Skeletal muscle satellite cell (primary cell): ENCODE results near the gene FBXO24.
A peak's percentile ranks its signal among the peaks of the same experiment; 100 is the strongest.
"Not testable (repeated sequence)": the region's sequence is repeated elsewhere in the genome, so short reads cannot be mapped to it uniquely, and the experiment has no call there.

Experiments
- H3K27me3 ChIP-seq: 2 replicates; pipeline ENCODE4 v1.7.0; 2013; ENCODE audit warnings: low read length; ENCODE audit not compliant: control insufficient read depth, insufficient read depth
- H3K36me3 ChIP-seq: 2 replicates; pipeline ENCODE4 v1.7.0; 2013; ENCODE audit warnings: mild to moderate bottlenecking, control low read depth, low read length; ENCODE audit not compliant: insufficient read depth
- H3K4me1 ChIP-seq: 2 replicates; pipeline ENCODE4 v1.7.0; 2013; ENCODE audit warnings: low read length; ENCODE audit not compliant: control insufficient read depth, insufficient read depth
- H3K4me2 ChIP-seq: 2 replicates; pipeline ENCODE4 v1.7.0; 2013; ENCODE audit warnings: mild to moderate bottlenecking, low read length
- H3K4me3 ChIP-seq: 2 replicates; pipeline ENCODE4 v1.7.0; 2013; ENCODE audit warnings: low read length
- H3K9ac ChIP-seq: 2 replicates; pipeline ENCODE4 v1.7.0; 2013; ENCODE audit warnings: mild to moderate bottlenecking, low read depth, low read length, moderate library complexity
- H3K9me3 ChIP-seq: replicated peaks from 2 replicates; pipeline ENCODE4 v1.7.0; 2013; ENCODE audit warnings: mild to moderate bottlenecking, control low read depth, low read length

The FBXO24 gene

GRCh38 chr7:100562195-100563099, 23.7 kb upstream of the FBXO24 start:
- H3K36me3 ChIP-seq, result peaks cover 24% of the 10 kb centered on the region
- H3K9me3 ChIP-seq, result no peaks in the 10 kb centered on the region
- H3K4me3 ChIP-seq, result no peak overlapping the region
- no peaks in the 10 kb centered on the region for H3K27me3 ChIP-seq
- H3K4me2 ChIP-seq, result no peak overlapping the region
- peaks cover 4% of the 10 kb centered on the region for H3K4me1 ChIP-seq
- H3K9ac ChIP-seq, result no peak overlapping the region

GRCh38 chr7:100563100-100563564, 23.0 kb upstream of the FBXO24 start:
- Histone ChIP-seq H3K4me3 (no peak overlapping the region), H3K4me1 (peaks cover 6% of the 10 kb centered on the region), H3K9ac (no peak overlapping the region), H3K27me3 (no peaks in the 10 kb centered on the region), H3K9me3 (no peaks in the 10 kb centered on the region), H3K36me3 (peaks cover 21% of the 10 kb centered on the region), H3K4me2 (no peak overlapping the region)

GRCh38 chr7:100563809-100564400, 22.2 kb upstream of the FBXO24 start:
- Histone ChIP-seq H3K9ac (no peak overlapping the region), H3K27me3 (no peaks in the 10 kb centered on the region), H3K9me3 (no peaks in the 10 kb centered on the region), H3K4me2 (no peak overlapping the region), H3K4me3 (no peak overlapping the region), H3K36me3 (peaks cover 20% of the 10 kb centered on the region), H3K4me1 (peaks cover 6% of the 10 kb centered on the region)

DNA sequence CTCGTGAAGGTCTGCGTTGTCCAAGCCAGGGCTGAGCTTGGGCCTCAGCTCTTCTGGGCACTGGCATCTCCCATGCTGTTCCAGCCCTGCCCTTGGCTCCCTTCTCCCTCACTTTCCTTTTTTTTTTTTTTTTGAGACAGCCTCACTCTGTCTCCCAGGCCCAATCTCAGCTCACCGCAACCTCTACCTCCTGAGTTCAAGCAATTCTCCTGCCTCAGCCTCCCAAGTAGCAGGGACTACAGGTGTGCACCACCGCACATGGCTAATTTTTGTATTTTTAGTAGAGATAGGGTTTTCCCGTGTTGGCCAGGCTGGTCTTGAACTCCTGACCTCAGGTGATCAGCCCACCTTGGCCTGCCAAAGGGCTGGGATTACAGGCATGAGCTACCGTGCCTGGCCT, 21.7 kb upstream of the FBXO24 start:
- peaks cover 20% of the 10 kb centered on the region for H3K36me3 ChIP-seq
- not testable (repeated sequence) for H3K9me3 ChIP-seq, H3K4me2 ChIP-seq, H3K4me3 ChIP-seq, H3K9ac ChIP-seq, H3K27me3 ChIP-seq, H3K4me1 ChIP-seq

GRCh38 chr7:100565133-100565571, 21.0 kb upstream of the FBXO24 start:
- Histone ChIP-seq H3K36me3 (peaks cover 20% of the 10 kb centered on the region), H3K4me3 (no peak overlapping the region), H3K27me3 (no peaks in the 10 kb centered on the region), H3K4me2 (no peak overlapping the region), H3K4me1 (peaks cover 14% of the 10 kb centered on the region), H3K9me3 (no peaks in the 10 kb centered on the region), H3K9ac (no peak overlapping the region)

- no peak overlapping the region for H3K9ac ChIP-seq
- no peak overlapping the region for H3K4me2 ChIP-seq
- no peaks in the 10 kb centered on the region for H3K27me3 ChIP-seq
- no peaks in the 10 kb centered on the region for H3K9me3 ChIP-seq
- H3K4me1 ChIP-seq, result peaks cover 17% of the 10 kb centered on the region
- no peak overlapping the region for H3K4me3 ChIP-seq
- peaks cover 20% of the 10 kb centered on the region for H3K36me3 ChIP-seq
Measured at GRCh38 chr7:100566018-100566531, 20.1 kb upstream of the FBXO24 start.

GRCh38 chr7:100567031-100567730, 18.9 kb upstream of the FBXO24 start:
- Histone ChIP-seq H3K4me1 (peaks cover 17% of the 10 kb centered on the region), H3K9ac (no peak overlapping the region), H3K4me3 (no peak overlapping the region)

GRCh38 chr7:100567751-100568175, 18.4 kb upstream of the FBXO24 start:
- Histone ChIP-seq H3K9me3 (no peaks in the 10 kb centered on the region), H3K36me3 (peaks cover 12% of the 10 kb centered on the region), H3K27me3 (no peaks in the 10 kb centered on the region), H3K9ac (no peak overlapping the region), H3K4me3 (no peak overlapping the region), H3K4me2 (no peak overlapping the region), H3K4me1 (peaks cover 17% of the 10 kb centered on the region)

More at GRCh38 chr7:100567031-100567730, 18.9 kb upstream of the FBXO24 start:
- H3K36me3 ChIP-seq, result peaks cover 13% of the 10 kb centered on the region
- H3K9me3 ChIP-seq, result no peaks in the 10 kb centered on the region
- H3K4me2 ChIP-seq, result no peak overlapping the region
- no peaks in the 10 kb centered on the region for H3K27me3 ChIP-seq

GRCh38 chr7:100568176-100568895, 17.8 kb upstream of the FBXO24 start:
- Histone ChIP-seq H3K27me3 (no peaks in the 10 kb centered on the region), H3K36me3 (peaks cover 7% of the 10 kb centered on the region), H3K4me1 (peaks cover 17% of the 10 kb centered on the region), H3K4me3 (no peak overlapping the region), H3K4me2 (no peak overlapping the region), H3K9me3 (no peaks in the 10 kb centered on the region), H3K9ac (no peak overlapping the region)

DNA sequence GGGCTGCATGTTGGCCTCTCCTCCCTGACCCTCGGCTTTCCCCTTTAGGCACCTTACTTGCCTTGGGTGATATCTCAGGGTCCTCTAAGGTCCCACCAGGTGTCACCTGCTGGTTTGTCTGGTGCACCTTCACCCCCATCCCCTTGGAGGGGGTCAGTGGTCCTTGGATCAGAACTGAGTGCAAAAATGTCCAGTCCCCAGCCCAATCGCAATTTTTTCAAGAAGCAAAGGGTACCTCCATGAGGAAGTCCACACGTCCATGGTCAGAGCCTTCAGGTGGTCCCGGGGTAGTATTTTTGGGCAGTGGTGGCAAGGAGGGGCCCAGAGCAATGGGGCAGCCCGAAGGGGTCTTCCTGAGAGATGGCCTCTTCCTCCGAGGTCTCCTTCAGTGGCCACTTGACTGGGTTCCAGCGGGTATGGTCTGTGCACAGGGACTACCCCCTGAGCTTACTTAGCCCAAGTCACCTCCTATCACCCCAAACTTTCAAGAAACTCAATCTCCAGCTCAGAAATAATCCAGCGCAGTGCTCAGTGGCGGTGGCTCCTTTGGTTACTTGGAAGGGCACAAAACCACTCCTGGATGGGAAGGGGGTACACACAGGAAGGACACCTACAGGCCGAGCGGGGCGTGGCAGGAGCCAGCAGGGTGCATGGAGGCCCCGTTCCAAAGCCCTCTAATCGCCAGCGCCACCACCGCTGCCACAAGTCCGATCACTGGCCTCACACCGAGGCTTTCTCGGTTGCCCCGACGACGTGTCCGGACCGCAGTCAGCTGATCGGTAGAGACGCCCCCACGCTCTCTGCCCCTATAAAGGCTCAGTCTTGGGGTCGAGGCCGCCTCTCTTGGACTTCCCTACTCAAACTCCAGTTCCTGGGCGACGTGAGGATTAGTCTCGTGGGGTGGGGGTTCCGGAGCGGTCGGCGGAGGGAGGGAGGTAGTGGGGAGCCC, 17.0 kb upstream of the FBXO24 start:
- H3K4me3 ChIP-seq, result peak overlapping the region; percentile 59
- H3K36me3 ChIP-seq, result peaks cover 8% of the 10 kb centered on the region
- peaks cover 17% of the 10 kb centered on the region for H3K4me1 ChIP-seq
- peak overlapping the region; percentile 35 for H3K9ac ChIP-seq
- H3K4me2 ChIP-seq, result peak overlapping the region; percentile 90
- no peaks in the 10 kb centered on the region for H3K9me3 ChIP-seq
- H3K27me3 ChIP-seq, result no peaks in the 10 kb centered on the region
